SU-DHL-6 (cell line): ENCODE measurements around the gene BGLAP.

Source experiments
- EZH2phosphoT487 ChIP-seq: fragments of 200-600 bp; sonication (generic), shearing (Covaris generic); conservative IDR thresholded peaks from 2 replicates; pipeline ENCODE4 v1.6.1; 2018; ENCODE audit warnings: mild to moderate bottlenecking, antibody characterized with exemption, low read length, moderate library complexity, mixed read lengths
- TF ChIP-seq, protein P1 (sequence below): fragments of 200-600 bp; sonication (generic); IDR thresholded peaks from one replicate; pipeline ENCODE4 v1.5.1; 2017; ENCODE audit warnings: antibody characterized with exemption, mild to moderate bottlenecking, low read length, moderate library complexity; ENCODE audit not compliant: insufficient read depth, poor library complexity, severe bottlenecking

- TF ChIP-seq, protein P1, sequence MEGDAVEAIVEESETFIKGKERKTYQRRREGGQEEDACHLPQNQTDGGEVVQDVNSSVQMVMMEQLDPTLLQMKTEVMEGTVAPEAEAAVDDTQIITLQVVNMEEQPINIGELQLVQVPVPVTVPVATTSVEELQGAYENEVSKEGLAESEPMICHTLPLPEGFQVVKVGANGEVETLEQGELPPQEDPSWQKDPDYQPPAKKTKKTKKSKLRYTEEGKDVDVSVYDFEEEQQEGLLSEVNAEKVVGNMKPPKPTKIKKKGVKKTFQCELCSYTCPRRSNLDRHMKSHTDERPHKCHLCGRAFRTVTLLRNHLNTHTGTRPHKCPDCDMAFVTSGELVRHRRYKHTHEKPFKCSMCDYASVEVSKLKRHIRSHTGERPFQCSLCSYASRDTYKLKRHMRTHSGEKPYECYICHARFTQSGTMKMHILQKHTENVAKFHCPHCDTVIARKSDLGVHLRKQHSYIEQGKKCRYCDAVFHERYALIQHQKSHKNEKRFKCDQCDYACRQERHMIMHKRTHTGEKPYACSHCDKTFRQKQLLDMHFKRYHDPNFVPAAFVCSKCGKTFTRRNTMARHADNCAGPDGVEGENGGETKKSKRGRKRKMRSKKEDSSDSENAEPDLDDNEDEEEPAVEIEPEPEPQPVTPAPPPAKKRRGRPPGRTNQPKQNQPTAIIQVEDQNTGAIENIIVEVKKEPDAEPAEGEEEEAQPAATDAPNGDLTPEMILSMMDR, result no peak
- TF ChIP-seq EZH2phosphoT487, result no peak
Observed at GRCh38 chr1:156236164-156236563, 5.8 kb upstream of the BGLAP start.
